ENCODE measurements around the gene ENHO.

DNA sequence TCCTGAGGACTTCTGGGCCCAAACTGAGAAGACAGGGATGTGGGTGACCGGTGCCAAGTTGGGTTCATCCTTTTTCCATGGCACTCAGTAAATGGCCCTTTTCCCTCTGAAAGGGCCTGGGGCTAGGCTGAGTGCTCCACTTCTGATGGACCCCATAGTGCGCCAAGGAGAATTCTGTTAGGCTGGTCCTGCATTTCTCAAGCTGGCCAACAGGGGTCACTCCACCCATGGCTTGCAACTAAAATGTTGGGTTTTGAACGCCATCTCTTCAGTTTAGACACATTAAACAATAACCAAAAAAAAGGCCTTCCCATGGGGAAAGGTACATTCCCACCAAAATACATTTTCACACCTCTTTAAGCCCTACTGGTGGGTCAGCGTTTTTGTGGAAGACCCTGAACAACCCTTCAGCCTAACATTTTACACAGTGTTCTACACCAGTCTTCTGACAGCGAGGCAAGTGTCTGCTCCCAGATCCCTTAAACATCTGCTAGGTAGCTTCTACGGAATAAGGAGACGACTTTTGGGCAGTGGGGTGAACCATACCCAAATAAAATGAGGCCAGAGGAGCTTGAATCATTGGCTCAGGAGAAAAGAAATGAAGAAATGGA, 39.5 kb upstream of the ENHO start:
- no peak for TF ChIP-seq POLR2AphosphoS5 (IDR thresholded peaks at IDR 0.05; ENCODE audit: low read depth, low read length)
- TF ChIP-seq TAF1 (IDR thresholded peaks at IDR 0.05; ENCODE audit: borderline replicate concordance, insufficient read depth, low read length) = no peak
- TF ChIP-seq SIN3A (IDR thresholded peaks at IDR 0.05; ENCODE audit: borderline replicate concordance, insufficient read depth, low read length) = no peak

All from PFSK-1 (cell line).